Measurements from ENCODE around the gene FAM47E. TPM values are rescaled to one million over a fixed set of nuclear protein-coding genes. Genes with fewer than 3 reads are reported as not detected.

FAM47E gene
- total and polyA plus RNA-seq, 2 donors (not counting 3 experiments of a cell fraction or from before 2014, with no cell fraction given), result 0.11 TPM; not detected in 1

DNA sequence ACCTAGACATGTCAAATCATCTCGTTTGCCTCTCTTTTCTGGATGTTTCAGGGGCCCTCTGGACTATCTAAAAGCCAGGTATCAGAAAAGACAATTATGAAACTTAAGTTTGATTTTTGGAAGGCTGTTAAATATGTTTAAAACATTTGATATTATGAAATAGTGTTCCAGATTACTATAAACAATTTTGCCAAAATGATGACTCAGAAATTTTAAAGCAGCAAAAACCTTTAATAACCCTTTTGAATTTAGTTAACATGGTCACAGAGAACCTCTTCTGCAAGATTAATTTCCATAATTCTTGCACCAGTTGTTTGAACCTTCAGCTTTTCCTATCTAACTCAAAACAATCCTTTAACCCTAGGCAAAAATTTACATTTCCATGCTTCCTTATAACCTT is 18.8 kb upstream of the FAM47E start:
- POLR2A ChIA-PET, result no interaction called here
- no peaks in the 10 kb centered on the region for H3K36me3 ChIP-seq (ENCODE audit: control insufficient read depth in 2 of 2, extremely low read depth in 1 of 2, insufficient read depth in 2 of 2, low read length in 2 of 2)
- no peak overlapping the region for H3K4me3 ChIP-seq (replicated peaks in 1 of 3; ENCODE audit: insufficient read depth in 1 of 3, low read depth in 1 of 3, low read length in 3 of 3)
- no peaks in the 10 kb centered on the region for H3K4me1 ChIP-seq (ENCODE audit: control insufficient read depth, extremely low read depth, insufficient read depth, low read length)
- FAIRE-seq (no peak), DNase-seq (ENCODE audit: low read depth, low spot score) (no peak)
- H2AFZ ChIP-seq (ENCODE audit: low read depth, low read length), result no peak overlapping the region
- H3K9me1 ChIP-seq (replicated peaks; ENCODE audit: control insufficient read depth, extremely low read depth, insufficient read depth, low read length), result no peaks in the 10 kb centered on the region
- no peak overlapping the region for H3K4me2 ChIP-seq (ENCODE audit: insufficient read depth, low read length)
- H3K27me3 ChIP-seq (ENCODE audit: control insufficient read depth in 2 of 2, insufficient read depth in 2 of 2, low read length in 2 of 2), result peaks cover 13 to 20% of the 10 kb centered on the region in 2 experiments
- H4K20me1 ChIP-seq (replicated peaks; ENCODE audit: control insufficient read depth, extremely low read depth, insufficient read depth, low read length), result no peaks in the 10 kb centered on the region
- CTCF ChIA-PET, result interaction anchor here (1.6 kb wide), 1 partner anchor 53 kb away, joined by 3 read pairs; no protein-coding TSS in a partner anchor
- intact Hi-C loops (cut with micrococcal nuclease) (no loop called here), dilution Hi-C loops (cut with MboI; ENCODE audit: extremely low pct_ligation_motif_present, low sequenced_read_pairs) (no loop called here)
- H3K79me2 ChIP-seq (ENCODE audit: control insufficient read depth, insufficient read depth, low read length), result no peaks in the 10 kb centered on the region
- H3K9me3 ChIP-seq (replicated peaks; ENCODE audit: control insufficient read depth, insufficient read depth, low read length), result no peaks in the 10 kb centered on the region
- no peak overlapping the region for H3K27ac ChIP-seq (ENCODE audit: insufficient read depth, low read depth, low read length)
- H3K9ac ChIP-seq (replicated peaks; ENCODE audit: extremely low read depth, insufficient read depth, low read length), result no peak overlapping the region
- TF ChIP-seq MYC (IDR thresholded peaks at IDR 0.05; ENCODE audit: low read depth, low read length) (no peak), GATA2 (IDR thresholded peaks at IDR 0.05; ENCODE audit: insufficient read depth, insufficient read length, low read depth, low read length) (no peak), FOS (IDR thresholded peaks at IDR 0.05; ENCODE audit: borderline replicate concordance, insufficient read depth, low read length) (no peak), EZH2 (IDR thresholded peaks at IDR 0.05; ENCODE audit: borderline replicate concordance, low read depth, low read length, severe bottlenecking) (no peak), JUN (IDR thresholded peaks at IDR 0.05; ENCODE audit: borderline replicate concordance, insufficient read depth, insufficient read length, low read depth) (no peak), MAX (IDR thresholded peaks at IDR 0.05; ENCODE audit: insufficient read depth, insufficient read length) (no peak), POLR2A (IDR thresholded peaks at IDR 0.05; ENCODE audit: low read depth, low read length) (no peak), POLR2AphosphoS5 (IDR thresholded peaks at IDR 0.05; ENCODE audit: insufficient read depth, low read depth, low read length) (no peak), CTCF (IDR thresholded peaks at IDR 0.05; ENCODE audit: extremely low read depth in 1 of 2, insufficient read depth in 1 of 2, low read depth in 1 of 2, low read length in 2 of 2) (no peak)
- no TSS peak for BruUV-seq (replicated peaks)

Measured in endothelial cell of umbilical vein (primary cell).